Neural crest cell (in vitro differentiated cells): ENCODE data around the gene TXNDC2. TPM values are rescaled to one million over a fixed set of nuclear protein-coding genes. Genes with fewer than 3 reads are reported as not detected.

ENCODE experiments used
- DNase-seq: peaks from one replicate; pipeline ENCODE4 v3.0.0; 2021; ENCODE audit warnings: low read depth, mixed read lengths, low spot score
- H3K27ac Mint-ChIP-seq: one replicate; pipeline ENCODE4 v1.8.0; 2021; ENCODE audit warnings: mild to moderate bottlenecking, mixed read lengths; ENCODE audit not compliant: unreplicated experiment
- H3K27me3 Mint-ChIP-seq: 2 replicates; pipeline ENCODE4 v1.8.0; 2021; ENCODE audit warnings: low read depth, mild to moderate bottlenecking, mixed read lengths
- H3K36me3 Mint-ChIP-seq: 2 replicates; pipeline ENCODE4 v1.8.0; 2021; ENCODE audit warnings: low read depth, mild to moderate bottlenecking, mixed read lengths
- H3K4me1 Mint-ChIP-seq: 2 replicates; pipeline ENCODE4 v1.8.0; 2021; ENCODE audit warnings: mixed read lengths
- H3K4me3 Mint-ChIP-seq: one replicate; pipeline ENCODE4 v1.8.0; 2021; ENCODE audit warnings: mild to moderate bottlenecking, mixed read lengths
- H3K9me3 Mint-ChIP-seq: 2 replicates; pipeline ENCODE4 v1.8.0; 2021; ENCODE audit warnings: mixed read lengths
- total RNA-seq: library from RNA; stranded (reverse); gene quantifications from 2 replicates; pipeline ENCODE4 v1.2.1, GENCODE V29; 2021
- TF ChIP-seq, protein P1 (sequence below): fragments of 200-600 bp; sonication (generic); conservative IDR thresholded peaks from 2 replicates; pipeline ENCODE4 v1.5.0; 2021; ENCODE audit warnings: antibody characterized with exemption, mild to moderate bottlenecking

TXNDC2 gene
- total RNA-seq, 1 donor from 2014 or later = not detected

GRCh38 chr18:9924371-9924943 is 38.7 kb downstream of the TXNDC2 start:
- H3K36me3 Mint-ChIP-seq = no peaks in the 10 kb centered on the region
- no peak for DNase-seq
- peaks cover 54% of the 10 kb centered on the region for H3K4me1 Mint-ChIP-seq
- no peaks in the 10 kb centered on the region for H3K27me3 Mint-ChIP-seq
- no peak overlapping the region for H3K27ac Mint-ChIP-seq
- no peak overlapping the region for H3K4me3 Mint-ChIP-seq
- TF ChIP-seq, protein P1, sequence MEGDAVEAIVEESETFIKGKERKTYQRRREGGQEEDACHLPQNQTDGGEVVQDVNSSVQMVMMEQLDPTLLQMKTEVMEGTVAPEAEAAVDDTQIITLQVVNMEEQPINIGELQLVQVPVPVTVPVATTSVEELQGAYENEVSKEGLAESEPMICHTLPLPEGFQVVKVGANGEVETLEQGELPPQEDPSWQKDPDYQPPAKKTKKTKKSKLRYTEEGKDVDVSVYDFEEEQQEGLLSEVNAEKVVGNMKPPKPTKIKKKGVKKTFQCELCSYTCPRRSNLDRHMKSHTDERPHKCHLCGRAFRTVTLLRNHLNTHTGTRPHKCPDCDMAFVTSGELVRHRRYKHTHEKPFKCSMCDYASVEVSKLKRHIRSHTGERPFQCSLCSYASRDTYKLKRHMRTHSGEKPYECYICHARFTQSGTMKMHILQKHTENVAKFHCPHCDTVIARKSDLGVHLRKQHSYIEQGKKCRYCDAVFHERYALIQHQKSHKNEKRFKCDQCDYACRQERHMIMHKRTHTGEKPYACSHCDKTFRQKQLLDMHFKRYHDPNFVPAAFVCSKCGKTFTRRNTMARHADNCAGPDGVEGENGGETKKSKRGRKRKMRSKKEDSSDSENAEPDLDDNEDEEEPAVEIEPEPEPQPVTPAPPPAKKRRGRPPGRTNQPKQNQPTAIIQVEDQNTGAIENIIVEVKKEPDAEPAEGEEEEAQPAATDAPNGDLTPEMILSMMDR = no peak
- no peaks in the 10 kb centered on the region for H3K9me3 Mint-ChIP-seq

DNA sequence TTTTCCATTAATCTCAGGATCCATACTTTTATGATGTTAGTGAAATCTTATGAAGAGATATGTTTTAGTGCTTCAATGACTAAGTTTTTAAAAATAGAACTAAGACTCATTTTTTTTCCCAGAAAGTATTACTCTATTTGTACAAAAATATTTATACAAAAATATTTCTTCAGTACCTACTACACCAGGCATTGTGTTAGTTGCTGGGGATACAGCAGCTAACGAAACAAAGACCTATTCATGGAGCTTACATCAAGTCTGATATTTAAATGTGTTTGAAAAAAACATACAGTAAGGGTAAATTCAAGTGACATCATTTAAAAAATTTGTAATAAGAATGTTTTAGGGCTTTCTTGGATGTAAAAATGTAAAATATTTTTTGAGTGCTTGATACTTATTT is 39.6 kb downstream of the TXNDC2 start:
- H3K27me3 Mint-ChIP-seq = no peaks in the 10 kb centered on the region
- no peaks in the 10 kb centered on the region for H3K9me3 Mint-ChIP-seq
- H3K27ac Mint-ChIP-seq = no peak overlapping the region
- H3K4me1 Mint-ChIP-seq = peaks cover 57% of the 10 kb centered on the region
- TF ChIP-seq, protein P1 = no peak
- DNase-seq = no peak
- H3K36me3 Mint-ChIP-seq = no peaks in the 10 kb centered on the region
- H3K4me3 Mint-ChIP-seq = peak overlapping the region; percentile 31

DNA sequence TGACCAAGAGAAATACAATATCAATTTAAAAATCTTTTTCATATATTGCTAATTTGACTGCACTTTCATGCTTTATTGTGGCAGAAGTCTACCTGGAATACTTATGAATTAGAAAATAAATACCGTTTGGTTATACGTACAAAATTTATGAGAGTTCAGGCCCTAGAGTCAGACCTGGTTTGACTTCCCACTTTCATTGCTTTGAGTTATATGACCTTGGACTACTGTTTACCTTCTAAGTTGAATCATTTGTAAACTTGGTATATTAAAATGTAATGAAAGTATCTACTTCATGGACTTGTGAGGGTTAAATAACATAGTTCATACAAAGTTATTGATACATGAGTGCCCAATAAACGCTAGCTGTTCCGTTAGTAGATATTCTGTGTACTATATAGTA is 40.0 kb downstream of the TXNDC2 start:
- TF ChIP-seq, protein P1 = no peak
- Mint-ChIP-seq H3K36me3 (no peaks in the 10 kb centered on the region), H3K9me3 (no peaks in the 10 kb centered on the region), H3K4me3 (peak overlapping the region; percentile 31), H3K4me1 (peaks cover 57% of the 10 kb centered on the region), H3K27ac (no peak overlapping the region), H3K27me3 (no peaks in the 10 kb centered on the region)
- no peak for DNase-seq

DNA sequence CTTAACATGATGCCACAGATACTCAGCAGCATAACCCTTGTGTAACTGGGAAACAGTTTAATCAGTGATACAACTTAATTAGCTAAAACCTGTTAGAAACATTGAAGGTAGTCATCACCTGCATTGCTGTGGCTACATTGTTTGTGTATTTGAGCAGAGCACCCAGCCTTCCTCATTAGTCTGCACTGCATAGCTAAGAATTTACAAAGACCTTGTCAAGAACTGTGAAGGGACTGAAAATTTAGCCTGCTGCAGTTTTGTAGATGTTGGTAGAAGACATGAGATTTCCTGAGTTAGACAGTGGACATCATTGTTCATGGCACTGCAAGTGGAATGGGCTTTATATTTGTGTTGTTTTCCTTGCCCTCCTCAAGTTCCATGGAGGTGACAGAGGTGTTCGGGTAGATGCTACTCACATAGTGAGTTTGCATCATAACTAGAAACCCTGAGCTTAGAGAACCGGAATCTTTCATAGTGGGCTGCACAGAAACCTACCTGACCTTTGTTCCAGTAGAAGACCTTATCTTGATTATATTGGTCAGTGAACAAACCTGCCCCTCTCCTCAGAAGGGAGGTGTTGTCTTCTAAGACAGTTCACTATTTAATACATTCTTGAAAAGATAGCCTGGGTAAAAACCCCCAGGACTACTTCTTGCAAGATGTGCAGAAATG is 40.6 kb downstream of the TXNDC2 start:
- TF ChIP-seq, protein P1 = no peak
- Mint-ChIP-seq H3K36me3 (no peaks in the 10 kb centered on the region), H3K27me3 (no peaks in the 10 kb centered on the region), H3K27ac (no peak overlapping the region), H3K9me3 (no peaks in the 10 kb centered on the region), H3K4me3 (peak overlapping the region; percentile 42), H3K4me1 (peaks cover 60% of the 10 kb centered on the region)
- DNase-seq = no peak

DNA sequence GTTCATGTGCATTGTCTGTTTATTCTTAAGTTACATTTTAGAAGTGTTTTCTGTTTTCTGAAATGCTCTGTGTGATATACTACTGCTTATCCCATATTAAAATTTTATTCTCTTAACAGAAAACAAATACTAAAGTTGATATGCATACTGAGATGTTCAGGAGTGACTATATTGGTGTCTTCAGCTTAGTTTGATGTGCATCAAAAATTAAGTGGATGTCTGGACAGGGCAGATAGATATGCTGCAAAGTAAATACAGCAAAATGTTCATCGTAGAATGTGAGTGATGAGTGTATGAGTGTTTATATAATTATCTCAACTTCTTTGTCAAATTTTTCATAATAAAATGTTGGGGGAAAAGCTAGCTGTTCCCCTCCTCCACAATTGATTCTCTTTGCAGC is 41.2 kb downstream of the TXNDC2 start:
- H3K4me1 Mint-ChIP-seq = peaks cover 62% of the 10 kb centered on the region
- no peak overlapping the region for H3K4me3 Mint-ChIP-seq
- H3K27ac Mint-ChIP-seq = no peak overlapping the region

More for the DNA sequence above, 41.2 kb downstream of the TXNDC2 start:
- H3K27me3 Mint-ChIP-seq = no peaks in the 10 kb centered on the region
- peaks cover 2% of the 10 kb centered on the region for H3K36me3 Mint-ChIP-seq
- no peaks in the 10 kb centered on the region for H3K9me3 Mint-ChIP-seq
- TF ChIP-seq, protein P1 = no peak
- DNase-seq = no peak
